ENCODE results near the gene ARID5A. TPM values are rescaled to one million over a fixed set of nuclear protein-coding genes. Genes with fewer than 3 reads are reported as not detected.

ARID5A gene
- total RNA-seq, 1 donor from 2014 or later: 32.8 TPM

DNA sequence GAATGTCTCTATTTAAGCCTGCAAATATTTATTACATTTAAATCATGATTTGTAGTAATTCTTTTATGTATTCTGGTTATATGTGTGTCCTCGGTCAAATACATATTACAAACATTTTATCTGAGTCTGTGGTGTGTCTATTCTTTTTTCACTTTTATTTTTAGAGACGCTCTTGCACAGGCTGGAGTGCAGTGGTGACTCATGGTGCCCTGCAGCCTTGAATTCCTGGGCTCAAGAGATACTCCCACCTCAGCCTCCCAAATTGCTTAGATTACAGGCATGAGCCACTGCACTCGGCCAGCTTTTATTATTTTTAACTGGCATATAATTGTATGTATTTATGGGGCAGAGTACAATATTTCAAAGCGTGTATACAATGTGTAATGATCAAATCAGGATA, 47.5 kb downstream of the ARID5A start:
- no peak overlapping the region for H3K4me3 ChIP-seq
- ATAC-seq: no peak
- TF ChIP-seq CTCF (IDR thresholded peaks at IDR 0.05): no peak
- no peaks in the 10 kb centered on the region for H3K36me3 ChIP-seq
- no peaks in the 10 kb centered on the region for H3K9me3 ChIP-seq
- no peak overlapping the region for H3K27ac ChIP-seq
- DNase-seq: no peak
- intact Hi-C loops (cut with DNase I): no loop called here
- H3K4me1 ChIP-seq: no peaks in the 10 kb centered on the region
- H3K27me3 ChIP-seq: no peaks in the 10 kb centered on the region

DNA sequence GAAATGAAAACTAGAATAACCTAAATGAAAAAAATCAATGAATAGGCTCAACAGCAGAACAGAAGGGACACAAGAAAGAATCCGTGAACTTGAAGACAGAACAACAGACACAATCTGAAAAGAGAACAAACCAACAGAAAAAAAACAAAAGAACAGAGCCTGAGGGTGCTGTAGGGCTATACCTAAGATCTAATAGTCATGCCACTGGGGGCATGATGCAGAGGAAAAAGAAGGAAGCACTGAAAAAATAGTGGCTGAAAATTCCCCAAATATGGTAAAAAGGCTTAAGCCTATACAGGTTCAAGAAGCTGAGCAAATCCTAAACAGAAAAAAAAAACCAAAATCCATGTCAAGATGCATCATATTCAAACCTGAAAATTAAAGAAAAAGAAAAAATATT, 51.3 kb downstream of the ARID5A start:
- TF ChIP-seq CTCF (IDR thresholded peaks at IDR 0.05): no peak
- DNase-seq: no peak
- H3K27me3 ChIP-seq: no peaks in the 10 kb centered on the region
- no peak overlapping the region for H3K4me3 ChIP-seq
- H3K36me3 ChIP-seq: peaks cover 22% of the 10 kb centered on the region
- no peak overlapping the region for H3K27ac ChIP-seq
- intact Hi-C loops (cut with DNase I): no loop called here
- ATAC-seq: no peak
- H3K9me3 ChIP-seq: no peaks in the 10 kb centered on the region
- no peaks in the 10 kb centered on the region for H3K4me1 ChIP-seq

DNA sequence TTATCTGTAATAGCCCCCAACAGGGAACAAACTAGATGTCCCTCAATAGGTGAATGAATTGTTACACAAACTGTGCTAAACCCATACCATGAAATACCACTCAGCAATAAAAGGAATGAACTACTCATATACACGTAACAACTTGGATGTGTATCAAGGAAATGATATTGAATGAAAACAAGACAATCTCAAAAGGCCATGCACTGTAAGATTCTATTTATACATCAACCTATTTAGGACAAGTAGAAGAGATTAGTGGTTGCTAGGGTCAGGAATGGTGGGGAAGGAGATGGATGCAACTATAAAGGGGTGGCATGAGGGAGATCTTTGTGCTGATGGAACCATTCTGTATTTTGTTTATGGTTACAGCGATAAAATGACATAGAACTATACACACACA, 54.5 kb downstream of the ARID5A start:
- peaks cover 54% of the 10 kb centered on the region for H3K36me3 ChIP-seq
- H3K27me3 ChIP-seq: no peaks in the 10 kb centered on the region
- H3K4me1 ChIP-seq: no peaks in the 10 kb centered on the region
- H3K27ac ChIP-seq: no peak overlapping the region
- ATAC-seq (no peak), DNase-seq (no peak)
- no peaks in the 10 kb centered on the region for H3K9me3 ChIP-seq
- no peak overlapping the region for H3K4me3 ChIP-seq
- intact Hi-C loops (cut with DNase I): no loop called here
- TF ChIP-seq CTCF (IDR thresholded peaks at IDR 0.05): no peak

DNA sequence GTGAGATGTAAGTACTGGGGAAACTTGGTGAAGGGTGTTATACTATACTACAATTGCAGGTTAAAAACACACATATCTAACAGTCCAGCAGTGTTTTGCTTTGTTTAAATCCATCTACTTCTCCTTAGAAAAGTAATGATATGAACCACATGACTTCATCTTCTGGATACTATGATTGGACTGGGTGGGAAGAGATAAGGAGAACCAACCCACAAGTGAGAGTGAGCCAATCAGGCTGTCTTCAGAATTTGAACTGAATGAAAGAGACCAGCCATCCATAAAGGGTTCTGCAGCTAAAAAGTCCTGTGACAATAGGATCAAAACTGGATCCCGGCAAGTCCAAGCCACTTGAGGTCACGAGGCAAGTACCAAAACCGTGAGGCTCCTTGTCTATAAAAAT, 54.9 kb downstream of the ARID5A start:
- Histone ChIP-seq H3K9me3 (no peaks in the 10 kb centered on the region), H3K27me3 (no peaks in the 10 kb centered on the region), H3K4me1 (no peaks in the 10 kb centered on the region), H3K4me3 (no peak overlapping the region), H3K36me3 (peaks cover 58% of the 10 kb centered on the region), H3K27ac (no peak overlapping the region)
- no peak for DNase-seq
- ATAC-seq: no peak
- intact Hi-C loops (cut with DNase I): no loop called here
- no peak for TF ChIP-seq CTCF (IDR thresholded peaks at IDR 0.05)

- peaks cover 86% of the 10 kb centered on the region for H3K36me3 ChIP-seq
- H3K4me3 ChIP-seq: no peak overlapping the region
- H3K9me3 ChIP-seq: no peaks in the 10 kb centered on the region
- intact Hi-C loops (cut with DNase I): no loop called here
- DNase-seq: no peak
- H3K27me3 ChIP-seq: no peaks in the 10 kb centered on the region
- no peaks in the 10 kb centered on the region for H3K4me1 ChIP-seq
- no peak overlapping the region for H3K27ac ChIP-seq
- no peak for TF ChIP-seq CTCF (IDR thresholded peaks at IDR 0.05)
- no peak for ATAC-seq
These were observed 57.7 kb downstream of the ARID5A start for GRCh38 chr2:96594282-96594681.

DNA sequence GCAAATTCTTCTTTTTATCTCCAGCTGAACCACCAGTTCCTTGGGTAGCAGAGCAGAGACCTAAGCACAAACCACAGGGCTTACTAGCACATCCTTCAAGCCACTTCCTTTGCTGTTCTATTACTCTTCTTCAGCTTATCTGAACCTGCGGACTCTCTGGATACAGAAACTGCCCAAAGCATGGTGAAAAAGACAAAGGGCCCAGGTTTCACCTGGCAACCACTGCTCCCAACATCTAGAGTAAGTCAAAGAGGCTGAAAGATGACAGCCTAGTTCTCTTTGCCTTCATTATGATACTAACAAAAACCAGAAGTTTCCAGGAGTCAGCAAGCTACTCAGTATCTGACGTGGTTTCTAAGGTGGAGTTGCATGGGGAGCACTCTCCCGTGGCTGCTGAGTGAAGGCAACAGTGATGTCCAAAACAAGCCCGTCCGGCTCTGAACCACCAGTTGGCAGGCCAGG, 58.2 kb downstream of the ARID5A start:
- no peak overlapping the region for H3K4me3 ChIP-seq
- TF ChIP-seq CTCF (IDR thresholded peaks at IDR 0.05): no peak
- intact Hi-C loops (cut with DNase I): no loop called here
- no peak overlapping the region for H3K27ac ChIP-seq
- H3K4me1 ChIP-seq: no peaks in the 10 kb centered on the region
- DNase-seq (no peak), ATAC-seq (no peak)
- no peaks in the 10 kb centered on the region for H3K27me3 ChIP-seq
- peaks cover 91% of the 10 kb centered on the region for H3K36me3 ChIP-seq
- H3K9me3 ChIP-seq: no peaks in the 10 kb centered on the region

All from upper lobe of right lung (tissue), 1 donor.